Stimulated activated naive CD8-positive, alpha-beta T cell treated with anti-CD3 and anti-CD28 coated beads, Interleukin-15, amount 100 ng/mL, for 72 hours (primary cell): ENCODE results near the gene GNAI1.

Experiments used
- ATAC-seq: fragments of 150-1000 bp; cut with Tn5 transposase; 2 replicates; pipeline ENCODE4 v1.10.0; 2021; ENCODE audit warnings: mild to moderate bottlenecking, moderate library complexity
- DNase-seq, 2 donors: peaks; one replicate each; pipeline ENCODE4 v3.0.0; 2021 to 2022
- H3K27ac Mint-ChIP-seq, 2 donors: one replicate each; pipeline ENCODE4 v1.8.0; 2022; ENCODE audit warnings: mild to moderate bottlenecking in 2 of 2, mixed read lengths in 2 of 2, moderate library complexity in 2 of 2
- H3K27me3 Mint-ChIP-seq: one replicate; pipeline ENCODE4 v1.8.0; 2022; ENCODE audit warnings: mixed read lengths
- H3K4me1 Mint-ChIP-seq: one replicate; pipeline ENCODE4 v1.8.0; 2022; ENCODE audit warnings: mild to moderate bottlenecking, mixed read lengths
- H3K4me3 Mint-ChIP-seq, 2 donors: one replicate each; pipeline ENCODE4 v1.8.0; 2022; ENCODE audit warnings: mild to moderate bottlenecking in 2 of 2, mixed read lengths in 2 of 2, moderate library complexity in 1 of 2
- H3K9me3 Mint-ChIP-seq, 2 donors: one replicate each; pipeline ENCODE4 v1.8.0; 2022; ENCODE audit warnings: mixed read lengths in 2 of 2

The GNAI1 gene

GRCh38 chr7:80264769-80265495, 130.3 kb downstream of the GNAI1 start:
- no peak for ATAC-seq

GRCh38 chr7:80272560-80273239, 138.1 kb downstream of the GNAI1 start:
- Mint-ChIP-seq H3K27me3 (peaks cover 15% of the 10 kb centered on the region), H3K4me1 (no peaks in the 10 kb centered on the region), H3K4me3 (no peak overlapping the region), H3K9me3 (no peaks in the 10 kb centered on the region), H3K27ac (no peak overlapping the region)
- ATAC-seq (no peak), DNase-seq (no peak)

More at GRCh38 chr7:80264769-80265495, 130.3 kb downstream of the GNAI1 start:
- no peak overlapping the region for H3K4me3 Mint-ChIP-seq
- peaks cover 13% of the 10 kb centered on the region for H3K27me3 Mint-ChIP-seq
- no peak overlapping the region for H3K27ac Mint-ChIP-seq
- no peak for DNase-seq
- no peaks in the 10 kb centered on the region for H3K9me3 Mint-ChIP-seq
- H3K4me1 Mint-ChIP-seq, result no peaks in the 10 kb centered on the region

- Mint-ChIP-seq H3K27me3 (peaks cover 15% of the 10 kb centered on the region), H3K9me3 (no peaks in the 10 kb centered on the region), H3K4me1 (no peaks in the 10 kb centered on the region), H3K27ac (no peak overlapping the region), H3K4me3 (no peak overlapping the region)
- ATAC-seq, result no peak
- DNase-seq, result no peak
Observed at GRCh38 chr7:80273327-80273726, 138.7 kb downstream of the GNAI1 start.

GRCh38 chr7:80275192-80275605, 140.6 kb downstream of the GNAI1 start:
- Mint-ChIP-seq H3K27ac (no peak overlapping the region), H3K4me1 (no peaks in the 10 kb centered on the region), H3K4me3 (no peak overlapping the region), H3K27me3 (no peaks in the 10 kb centered on the region), H3K9me3 (no peaks in the 10 kb centered on the region)
- ATAC-seq (no peak), DNase-seq (no peak)
